ENCODE results near the gene XXYLT1.

XXYLT1 gene

GRCh38 chr3:195116407-195117185 lies 154.4 kb downstream of the XXYLT1 start:
- H3K4me3 ChIP-seq (ENCODE audit: low read length): no peak overlapping the region
- no peak for DNase-seq (ENCODE audit: low read depth)
- no peak for TF ChIP-seq CTCF (IDR thresholded peaks at IDR 0.05; ENCODE audit: insufficient read depth, low read depth, low read length, missing control alignments)

GRCh38 chr3:195115600-195116406 lies 155.2 kb downstream of the XXYLT1 start:
- no peak overlapping the region for H3K4me3 ChIP-seq (ENCODE audit: low read length)
- DNase-seq (ENCODE audit: low read depth): no peak
- TF ChIP-seq CTCF (IDR thresholded peaks at IDR 0.05; ENCODE audit: insufficient read depth, low read depth, low read length, missing control alignments): no peak

- no peak for TF ChIP-seq CTCF (IDR thresholded peaks at IDR 0.05; ENCODE audit: insufficient read depth, low read depth, low read length, missing control alignments)
- H3K4me3 ChIP-seq (ENCODE audit: low read length): no peak overlapping the region
- no peak for DNase-seq (ENCODE audit: low read depth)
Measured at GRCh38 chr3:195114786-195115599, 156.0 kb downstream of the XXYLT1 start.

GRCh38 chr3:195113536-195114425 lies 157.2 kb downstream of the XXYLT1 start:
- DNase-seq (ENCODE audit: low read depth): no peak
- H3K4me3 ChIP-seq (ENCODE audit: low read length): no peak overlapping the region
- no peak for TF ChIP-seq CTCF (IDR thresholded peaks at IDR 0.05; ENCODE audit: insufficient read depth, low read depth, low read length, missing control alignments)

- no peak overlapping the region for H3K4me3 ChIP-seq (ENCODE audit: low read length)
- no peak for DNase-seq (ENCODE audit: low read depth)
- TF ChIP-seq CTCF (IDR thresholded peaks at IDR 0.05; ENCODE audit: insufficient read depth, low read depth, low read length, missing control alignments): no peak
Measured at GRCh38 chr3:195113048-195113447, 157.9 kb downstream of the XXYLT1 start.

- TF ChIP-seq CTCF (IDR thresholded peaks at IDR 0.05; ENCODE audit: insufficient read depth, low read depth, low read length, missing control alignments): no peak
- no peak for DNase-seq (ENCODE audit: low read depth)
- H3K4me3 ChIP-seq (ENCODE audit: low read length): no peak overlapping the region
Measured at GRCh38 chr3:195112361-195112791, 158.6 kb downstream of the XXYLT1 start.
